Stimulated activated CD4-positive, alpha-beta T cell treated with anti-CD3 and anti-CD28 coated beads, Interleukin-4, amount 100 ng/mL, for 48 hours (primary cell): ENCODE measurements around the gene LAIR1.
"Not testable (repeated sequence)": the region's sequence is repeated elsewhere in the genome, so short reads cannot be mapped to it uniquely, and the experiment has no call there.

Experiments used
- DNase-seq, 2 donors: peaks; one replicate each; pipeline ENCODE4 v3.0.0-alpha.2; 2020; ENCODE audit warnings: low read depth in 2 of 2

LAIR1 gene

GRCh38 chr19:54376610-54377285 is 12.0 kb upstream of the LAIR1 start:
- no peak for DNase-seq

- DNase-seq, result not testable (repeated sequence)
Measured at GRCh38 chr19:54375181-54375938, 10.6 kb upstream of the LAIR1 start.

GRCh38 chr19:54373781-54374631 is 9.3 kb upstream of the LAIR1 start:
- no peak for DNase-seq

GRCh38 chr19:54371453-54371852 is 6.7 kb upstream of the LAIR1 start:
- DNase-seq, result not testable (repeated sequence)

- peak; percentile 25 to 30 for DNase-seq
Measured at GRCh38 chr19:54370434-54370796, 5.7 kb upstream of the LAIR1 start.

- DNase-seq, result not testable (repeated sequence)
Measured at GRCh38 chr19:54369688-54370433, 5.1 kb upstream of the LAIR1 start.

- DNase-seq, result no peak
Measured at GRCh38 chr19:54369082-54369687, 4.5 kb upstream of the LAIR1 start.

- no peak for DNase-seq
Measured at GRCh38 chr19:54366811-54367210, 2.1 kb upstream of the LAIR1 start.

- DNase-seq, result not testable (repeated sequence)
Measured at GRCh38 chr19:54365798-54366197, 1.1 kb upstream of the LAIR1 start.

GRCh38 chr19:54361680-54362422 is 2.9 kb downstream of the LAIR1 start:
- DNase-seq, result not testable (repeated sequence)

GRCh38 chr19:54359149-54359820 is 5.4 kb downstream of the LAIR1 start:
- DNase-seq, result peak; percentile 45 to 54

- no peak for DNase-seq
Measured at GRCh38 chr19:54357381-54357780, 7.3 kb downstream of the LAIR1 start.

GRCh38 chr19:54356444-54357056 is 8.2 kb downstream of the LAIR1 start:
- no peak for DNase-seq

GRCh38 chr19:54355675-54356074 is 9.1 kb downstream of the LAIR1 start:
- no peak for DNase-seq

GRCh38 chr19:54354761-54355160 is 10.0 kb downstream of the LAIR1 start:
- DNase-seq, result no peak

GRCh38 chr19:54352546-54352945 is 12.2 kb downstream of the LAIR1 start:
- no peak for DNase-seq

- DNase-seq, result no peak
Measured at GRCh38 chr19:54352041-54352440, 12.7 kb downstream of the LAIR1 start.

GRCh38 chr19:54351474-54351873 is 13.3 kb downstream of the LAIR1 start:
- no peak for DNase-seq

GRCh38 chr19:54345938-54346386 is 18.8 kb downstream of the LAIR1 start:
- no peak for DNase-seq
